Stimulated activated CD4-positive, alpha-beta T cell treated with anti-CD3 and anti-CD28 coated beads, TNF-alpha, amount 100 ng/mL, for 48 hours (primary cell): ENCODE data around the gene PCDHGA1.

Source experiments
- DNase-seq, 3 donors: peaks; one replicate each; pipeline ENCODE4 v3.0.0-alpha.2; 2020; ENCODE audit warnings: low read depth in 3 of 3

The PCDHGA1 gene

GRCh38 chr5:141490771-141491170 lies 160.5 kb downstream of the PCDHGA1 start:
- DNase-seq: no peak

- no peak for DNase-seq
Observed at GRCh38 chr5:141491323-141492167, 161.2 kb downstream of the PCDHGA1 start.

- no peak for DNase-seq
Observed at GRCh38 chr5:141492168-141492885, 162.0 kb downstream of the PCDHGA1 start.

GRCh38 chr5:141493500-141494422 lies 163.4 kb downstream of the PCDHGA1 start:
- DNase-seq: no peak

- no peak for DNase-seq
Observed at GRCh38 chr5:141494761-141495452, 164.6 kb downstream of the PCDHGA1 start.

GRCh38 chr5:141495453-141495811 lies 165.1 kb downstream of the PCDHGA1 start:
- DNase-seq: no peak

- DNase-seq: no peak
Observed at GRCh38 chr5:141496038-141496437, 165.7 kb downstream of the PCDHGA1 start.

- DNase-seq: no peak
Observed at GRCh38 chr5:141501761-141502160, 171.4 kb downstream of the PCDHGA1 start.

GRCh38 chr5:141503681-141504080 lies 173.4 kb downstream of the PCDHGA1 start:
- DNase-seq: no peak

GRCh38 chr5:141504216-141504615 lies 173.9 kb downstream of the PCDHGA1 start:
- no peak for DNase-seq

- no peak for DNase-seq
Observed at GRCh38 chr5:141506381-141507155, 176.3 kb downstream of the PCDHGA1 start.

GRCh38 chr5:141507387-141508091 lies 177.2 kb downstream of the PCDHGA1 start:
- DNase-seq: no peak

- DNase-seq: no peak
Observed at GRCh38 chr5:141508440-141508797, 178.1 kb downstream of the PCDHGA1 start.

- DNase-seq: peak in 1 of 3 donors; percentile 19
Observed at GRCh38 chr5:141508798-141509611, 178.7 kb downstream of the PCDHGA1 start.

GRCh38 chr5:141510160-141510559 lies 179.8 kb downstream of the PCDHGA1 start:
- DNase-seq: no peak

GRCh38 chr5:141510850-141511601 lies 180.7 kb downstream of the PCDHGA1 start:
- DNase-seq: no peak

- DNase-seq: no peak
Observed at GRCh38 chr5:141511771-141512325, 181.5 kb downstream of the PCDHGA1 start.

- peak; percentile 75 to 88 (median 79) for DNase-seq
Observed at GRCh38 chr5:141512390-141512910, 182.1 kb downstream of the PCDHGA1 start.
